ENCODE measurements around the gene DDO. TPM values are rescaled to one million over a fixed set of nuclear protein-coding genes. Genes with fewer than 3 reads are reported as not detected.

DDO gene
- total and polyA plus RNA-seq, 2 donors (not counting 3 experiments of a cell fraction or from before 2014, with no cell fraction given) = not detected

DNA sequence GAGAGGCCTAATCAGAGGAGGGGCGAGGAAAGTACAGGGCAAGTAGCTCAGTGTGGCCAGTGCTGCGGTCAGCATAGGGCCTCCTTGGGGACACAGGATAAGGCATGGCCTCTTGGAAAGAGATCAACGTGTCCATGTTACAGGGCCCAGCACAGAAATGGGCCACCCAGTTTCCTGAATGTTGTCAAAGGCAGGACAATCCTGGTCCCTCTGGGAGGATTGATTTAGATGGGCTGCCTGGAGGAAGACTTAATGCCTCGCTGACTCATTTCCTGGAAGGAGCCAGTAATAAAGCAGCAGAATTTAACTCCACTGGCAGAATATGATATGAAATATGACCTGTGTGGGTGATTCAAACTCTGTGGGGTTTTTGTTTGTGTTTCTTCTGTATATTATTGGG, 16.6 kb downstream of the DDO start:
- no peaks in the 10 kb centered on the region for H4K20me1 ChIP-seq (replicated peaks; ENCODE audit: control insufficient read depth, extremely low read depth, insufficient read depth, low read length)
- H3K36me3 ChIP-seq (ENCODE audit: control insufficient read depth in 2 of 2, extremely low read depth in 1 of 2, insufficient read depth in 2 of 2, low read length in 2 of 2) = no peaks in the 10 kb centered on the region
- intact Hi-C loops (cut with micrococcal nuclease) = no loop called here
- H3K27me3 ChIP-seq (ENCODE audit: control insufficient read depth in 2 of 2, insufficient read depth in 2 of 2, low read length in 2 of 2) = peaks cover 0 to 2% of the 10 kb centered on the region in 2 experiments
- H3K9me3 ChIP-seq (replicated peaks; ENCODE audit: control insufficient read depth, insufficient read depth, low read length) = no peaks in the 10 kb centered on the region
- ChIA-PET CTCF (no interaction called here), POLR2A (no interaction called here)
- no peak for DNase-seq (ENCODE audit: low read depth, low spot score)
- no peaks in the 10 kb centered on the region for H3K79me2 ChIP-seq (ENCODE audit: control insufficient read depth, insufficient read depth, low read length)
- no peak overlapping the region for H2AFZ ChIP-seq (ENCODE audit: low read depth, low read length)
- TF ChIP-seq FOS (IDR thresholded peaks at IDR 0.05; ENCODE audit: borderline replicate concordance, insufficient read depth, low read length) = peak; percentile 78
- no peak for TF ChIP-seq POLR2AphosphoS5 (IDR thresholded peaks at IDR 0.05; ENCODE audit: insufficient read depth, low read depth, low read length)
- no peaks in the 10 kb centered on the region for H3K9me1 ChIP-seq (replicated peaks; ENCODE audit: control insufficient read depth, extremely low read depth, insufficient read depth, low read length)
- peak; percentile 93 for FAIRE-seq
- H3K4me1 ChIP-seq (ENCODE audit: control insufficient read depth, extremely low read depth, insufficient read depth, low read length) = peaks cover 15% of the 10 kb centered on the region
- BruUV-seq (replicated peaks) = no TSS peak
- no peak overlapping the region for H3K9ac ChIP-seq (replicated peaks; ENCODE audit: extremely low read depth, insufficient read depth, low read length)
- H3K4me3 ChIP-seq (replicated peaks in 1 of 3; ENCODE audit: insufficient read depth in 1 of 3, low read depth in 1 of 3, low read length in 3 of 3) = no peak overlapping the region
- dilution Hi-C loops (cut with MboI; ENCODE audit: extremely low pct_ligation_motif_present, low sequenced_read_pairs) = no loop called here
- H3K4me2 ChIP-seq (ENCODE audit: insufficient read depth, low read length) = peak overlapping the region; percentile 48
- no peak overlapping the region for H3K27ac ChIP-seq (ENCODE audit: insufficient read depth, low read depth, low read length)

DNA sequence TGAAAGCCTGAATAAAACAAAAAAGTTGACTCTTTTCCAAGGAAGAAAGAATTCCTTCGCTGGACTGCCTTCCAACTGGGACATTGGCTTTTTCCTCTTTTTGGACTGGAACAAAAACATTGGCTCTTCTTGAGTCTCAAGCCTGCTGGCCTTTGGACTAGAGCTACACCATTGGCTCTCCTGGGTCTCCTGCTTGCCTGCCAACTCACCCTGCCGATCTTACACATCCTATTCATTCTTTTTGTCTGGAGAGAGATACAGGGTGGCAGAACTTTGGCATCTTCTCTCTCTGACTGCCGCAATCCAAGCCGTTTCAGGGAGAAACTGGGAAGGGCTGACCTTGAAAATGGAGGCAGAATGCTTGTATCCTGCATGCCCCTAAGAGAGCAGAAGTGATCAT, 20.2 kb downstream of the DDO start:
- Histone ChIP-seq H3K4me3 (replicated peaks in 1 of 3; ENCODE audit: insufficient read depth in 1 of 3, low read depth in 1 of 3, low read length in 3 of 3) (no peak overlapping the region), H2AFZ (ENCODE audit: low read depth, low read length) (no peak overlapping the region), H3K27me3 (ENCODE audit: control insufficient read depth in 2 of 2, insufficient read depth in 2 of 2, low read length in 2 of 2) (peaks cover 0 to 2% of the 10 kb centered on the region in 2 experiments), H3K9ac (replicated peaks; ENCODE audit: extremely low read depth, insufficient read depth, low read length) (no peak overlapping the region), H3K9me3 (replicated peaks; ENCODE audit: control insufficient read depth, insufficient read depth, low read length) (no peaks in the 10 kb centered on the region), H3K4me2 (ENCODE audit: insufficient read depth, low read length) (no peak overlapping the region), H3K4me1 (ENCODE audit: control insufficient read depth, extremely low read depth, insufficient read depth, low read length) (peaks cover 21% of the 10 kb centered on the region), H3K36me3 (ENCODE audit: control insufficient read depth in 2 of 2, extremely low read depth in 1 of 2, insufficient read depth in 2 of 2, low read length in 2 of 2) (no peaks in the 10 kb centered on the region), H4K20me1 (replicated peaks; ENCODE audit: control insufficient read depth, extremely low read depth, insufficient read depth, low read length) (no peaks in the 10 kb centered on the region), H3K79me2 (ENCODE audit: control insufficient read depth, insufficient read depth, low read length) (no peaks in the 10 kb centered on the region), H3K9me1 (replicated peaks; ENCODE audit: control insufficient read depth, extremely low read depth, insufficient read depth, low read length) (no peaks in the 10 kb centered on the region), H3K27ac (ENCODE audit: insufficient read depth, low read depth, low read length) (no peak overlapping the region)
- no peak for FAIRE-seq
- CTCF ChIA-PET = interaction anchor here (9.2 kb wide), 1 partner anchor 357 kb away, joined by 192 read pairs; no protein-coding TSS in a partner anchor
- dilution Hi-C loops (cut with MboI; ENCODE audit: extremely low pct_ligation_motif_present, low sequenced_read_pairs) = no loop called here
- intact Hi-C loops (cut with micrococcal nuclease) = no loop called here
- BruUV-seq (replicated peaks) = no TSS peak
- POLR2A ChIA-PET = no interaction called here
- no peak for DNase-seq (ENCODE audit: low read depth, low spot score)
- TF ChIP-seq EZH2 (IDR thresholded peaks at IDR 0.05; ENCODE audit: borderline replicate concordance, low read depth, low read length, severe bottlenecking) = no peak
- no peak for TF ChIP-seq FOS (IDR thresholded peaks at IDR 0.05; ENCODE audit: borderline replicate concordance, insufficient read depth, low read length)
- TF ChIP-seq, protein P1, sequence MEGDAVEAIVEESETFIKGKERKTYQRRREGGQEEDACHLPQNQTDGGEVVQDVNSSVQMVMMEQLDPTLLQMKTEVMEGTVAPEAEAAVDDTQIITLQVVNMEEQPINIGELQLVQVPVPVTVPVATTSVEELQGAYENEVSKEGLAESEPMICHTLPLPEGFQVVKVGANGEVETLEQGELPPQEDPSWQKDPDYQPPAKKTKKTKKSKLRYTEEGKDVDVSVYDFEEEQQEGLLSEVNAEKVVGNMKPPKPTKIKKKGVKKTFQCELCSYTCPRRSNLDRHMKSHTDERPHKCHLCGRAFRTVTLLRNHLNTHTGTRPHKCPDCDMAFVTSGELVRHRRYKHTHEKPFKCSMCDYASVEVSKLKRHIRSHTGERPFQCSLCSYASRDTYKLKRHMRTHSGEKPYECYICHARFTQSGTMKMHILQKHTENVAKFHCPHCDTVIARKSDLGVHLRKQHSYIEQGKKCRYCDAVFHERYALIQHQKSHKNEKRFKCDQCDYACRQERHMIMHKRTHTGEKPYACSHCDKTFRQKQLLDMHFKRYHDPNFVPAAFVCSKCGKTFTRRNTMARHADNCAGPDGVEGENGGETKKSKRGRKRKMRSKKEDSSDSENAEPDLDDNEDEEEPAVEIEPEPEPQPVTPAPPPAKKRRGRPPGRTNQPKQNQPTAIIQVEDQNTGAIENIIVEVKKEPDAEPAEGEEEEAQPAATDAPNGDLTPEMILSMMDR (IDR thresholded peaks at IDR 0.05; ENCODE audit: extremely low read depth in 1 of 2, insufficient read depth in 1 of 2, low read depth in 1 of 2, low read length in 2 of 2) = no peak
- TF ChIP-seq POLR2A (IDR thresholded peaks at IDR 0.05; ENCODE audit: low read depth, low read length) = no peak
- no peak for TF ChIP-seq MYC (IDR thresholded peaks at IDR 0.05; ENCODE audit: low read depth, low read length)
- TF ChIP-seq POLR2AphosphoS5 (IDR thresholded peaks at IDR 0.05; ENCODE audit: insufficient read depth, low read depth, low read length) = no peak
- TF ChIP-seq, protein P2, sequence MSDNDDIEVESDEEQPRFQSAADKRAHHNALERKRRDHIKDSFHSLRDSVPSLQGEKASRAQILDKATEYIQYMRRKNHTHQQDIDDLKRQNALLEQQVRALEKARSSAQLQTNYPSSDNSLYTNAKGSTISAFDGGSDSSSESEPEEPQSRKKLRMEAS (IDR thresholded peaks at IDR 0.05; ENCODE audit: insufficient read depth, insufficient read length) = no peak
- no peak for TF ChIP-seq GATA2 (IDR thresholded peaks at IDR 0.05; ENCODE audit: insufficient read depth, insufficient read length, low read depth, low read length)
- TF ChIP-seq JUN (IDR thresholded peaks at IDR 0.05; ENCODE audit: borderline replicate concordance, insufficient read depth, insufficient read length, low read depth) = no peak
